Measurements from ENCODE around the gene REV3L. TPM values are rescaled to one million over a fixed set of nuclear protein-coding genes. Genes with fewer than 3 reads are reported as not detected.

Gene REV3L
- total RNA-seq, 1 experiment from 2014 or later = 31.9 TPM

DNA sequence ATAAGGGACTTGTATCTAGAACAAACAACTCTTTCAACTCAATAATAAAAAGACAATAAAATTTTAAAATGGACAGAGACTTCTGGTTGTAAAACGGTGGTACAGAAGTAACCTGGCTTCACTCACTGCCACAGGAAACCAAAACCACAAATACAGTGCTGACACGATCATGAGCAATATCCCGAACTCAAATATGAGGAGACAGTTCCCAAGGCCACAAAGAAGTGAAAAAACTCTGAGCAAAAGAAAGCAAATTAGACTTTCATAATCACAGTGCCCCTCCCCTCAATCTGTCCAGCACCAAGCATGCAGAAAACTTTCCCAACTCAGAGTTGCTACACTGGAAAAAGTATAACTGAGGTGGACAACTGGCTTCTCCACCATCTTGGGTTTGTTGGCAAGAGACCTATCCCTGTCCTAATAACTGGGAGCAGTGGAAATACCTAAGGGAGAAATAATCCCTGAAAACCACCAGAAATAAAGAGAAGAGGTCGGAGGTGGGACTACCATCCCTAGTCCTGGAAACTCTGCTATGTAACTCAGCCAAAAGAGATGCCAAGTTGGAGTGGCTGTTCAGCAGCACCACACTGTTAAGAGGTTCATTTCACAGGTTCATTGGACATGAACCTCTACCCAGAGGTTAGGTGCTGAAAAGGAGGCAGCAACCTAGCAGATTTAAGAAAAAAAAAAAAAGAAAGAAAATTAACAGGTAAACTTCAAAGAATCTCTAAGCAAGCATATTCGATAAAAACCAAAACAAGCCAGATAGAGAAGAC lies 55.5 kb downstream of the REV3L start:
- DNase-seq (ENCODE audit: low read depth) = peak; percentile 97

DNA sequence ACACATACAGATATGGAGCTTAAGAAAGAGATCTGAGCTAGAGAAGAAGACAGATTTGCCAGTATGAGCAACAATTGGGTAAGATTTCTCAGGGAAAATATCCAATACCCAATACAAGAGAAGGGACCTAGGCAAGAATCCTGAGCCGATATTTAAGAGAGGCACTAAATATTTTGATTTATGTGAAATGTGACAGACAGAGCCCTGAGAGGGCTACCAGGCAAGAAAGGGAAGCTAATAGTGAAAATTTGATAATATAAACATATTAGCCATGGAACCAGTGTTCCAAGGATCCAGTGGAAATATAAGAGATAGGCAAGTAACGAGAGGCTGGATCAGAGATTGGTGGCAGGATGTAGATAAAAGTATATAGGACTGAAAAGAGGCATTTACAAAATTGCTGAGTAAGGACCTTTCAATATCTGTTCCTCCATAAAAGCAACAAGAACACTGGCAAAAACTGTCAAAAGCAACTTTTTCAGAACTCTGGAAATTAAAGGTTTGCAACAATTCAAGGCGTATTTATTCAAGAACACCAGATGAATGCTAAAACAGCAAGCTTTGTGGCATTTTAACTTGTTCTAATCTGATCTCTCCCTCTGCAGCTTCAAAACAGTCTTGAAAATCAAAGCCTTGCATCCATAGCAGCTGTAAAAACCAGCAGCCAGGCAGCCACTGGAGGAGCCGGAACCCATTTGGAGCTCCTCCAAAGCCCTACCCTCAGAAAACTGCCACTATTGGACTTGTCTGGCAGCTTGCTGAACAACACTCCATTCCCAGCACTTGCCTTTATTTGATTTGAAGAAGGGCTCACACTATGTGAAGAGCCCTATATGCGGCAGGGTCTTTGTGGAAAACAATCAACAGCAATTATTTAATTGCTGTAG lies 58.8 kb downstream of the REV3L start:
- DNase-seq (ENCODE audit: low read depth) = peak; percentile 84

DNA sequence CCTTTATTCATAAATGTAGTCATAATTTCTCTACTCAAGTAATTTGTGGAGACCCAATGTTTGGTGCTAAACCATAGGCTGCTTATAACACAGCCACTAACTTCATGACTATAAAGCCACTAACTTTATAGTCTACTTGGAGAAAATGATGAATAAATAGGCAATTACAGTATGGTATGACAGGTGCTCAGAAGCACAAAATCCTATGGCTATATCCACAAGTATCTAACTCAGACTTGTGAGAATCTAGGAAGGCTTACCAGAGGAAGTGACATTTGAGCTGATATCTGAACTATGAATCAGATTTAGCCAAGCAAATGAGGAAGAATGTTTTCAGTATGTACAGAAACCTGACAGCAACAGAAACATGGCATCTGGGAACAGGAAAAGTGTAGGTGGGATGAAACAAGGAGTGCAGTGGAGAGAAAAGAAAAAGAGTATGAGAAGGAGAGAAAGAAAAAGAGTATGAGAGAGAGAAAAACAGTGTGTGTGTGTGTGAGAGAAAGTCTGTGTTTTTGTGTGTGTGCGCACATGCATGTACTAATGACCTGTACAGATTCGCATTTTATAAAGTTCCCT lies 59.9 kb downstream of the REV3L start:
- DNase-seq (ENCODE audit: low read depth) = peak; percentile 62

DNA sequence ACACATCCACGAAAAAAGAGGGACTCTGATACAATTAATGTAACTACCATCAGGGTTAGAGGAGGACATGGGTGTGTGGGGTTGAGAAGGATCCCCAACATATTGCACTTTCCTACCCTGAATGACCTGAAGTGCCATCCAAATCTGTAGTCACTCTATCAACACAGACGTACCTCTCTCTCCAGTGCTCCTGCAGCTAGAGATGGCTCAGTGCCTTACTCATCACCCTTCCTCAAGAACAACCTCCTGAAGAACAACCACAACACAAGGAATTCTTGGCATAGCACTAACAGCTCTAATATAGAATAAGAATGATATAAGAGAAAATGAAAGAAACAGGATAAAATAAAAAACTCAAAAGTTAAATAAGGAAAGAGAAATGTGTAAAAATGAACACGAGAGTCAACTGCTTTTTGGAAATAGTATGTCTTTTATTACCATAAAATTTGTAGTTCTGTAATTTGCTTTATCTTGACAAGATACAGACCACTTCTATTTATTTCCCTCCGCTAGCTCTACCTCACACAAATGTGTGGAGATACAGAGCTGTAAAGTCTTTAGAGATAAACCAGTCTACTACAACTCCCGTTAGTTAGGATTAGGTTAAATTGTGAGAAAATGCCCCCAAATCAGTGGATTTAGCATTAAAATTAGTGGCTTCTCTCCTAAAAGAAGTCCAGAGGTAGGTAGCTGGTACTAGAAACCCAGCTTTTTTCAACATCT lies 63.9 kb downstream of the REV3L start:
- DNase-seq (ENCODE audit: low read depth) = peak; percentile 68

DNA sequence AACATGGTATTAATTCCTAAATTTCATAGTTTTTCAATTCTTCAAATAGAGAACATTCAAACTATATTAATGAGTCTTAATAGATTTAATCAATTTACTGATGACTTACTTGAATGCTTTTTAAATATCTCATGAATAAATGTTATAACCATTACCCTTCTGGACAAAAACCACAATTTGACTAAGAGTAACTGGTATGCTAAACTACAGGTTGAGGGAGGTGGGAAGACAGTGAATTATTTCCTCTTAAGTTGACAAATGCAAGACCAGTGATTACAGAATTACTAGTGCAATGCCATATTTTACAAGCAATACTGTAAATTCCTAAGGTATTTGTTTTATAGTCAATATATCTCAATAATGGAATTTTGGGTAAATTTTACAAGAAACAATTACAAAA lies 65.1 kb downstream of the REV3L start:
- DNase-seq (ENCODE audit: low read depth) = peak; percentile 23

DNA sequence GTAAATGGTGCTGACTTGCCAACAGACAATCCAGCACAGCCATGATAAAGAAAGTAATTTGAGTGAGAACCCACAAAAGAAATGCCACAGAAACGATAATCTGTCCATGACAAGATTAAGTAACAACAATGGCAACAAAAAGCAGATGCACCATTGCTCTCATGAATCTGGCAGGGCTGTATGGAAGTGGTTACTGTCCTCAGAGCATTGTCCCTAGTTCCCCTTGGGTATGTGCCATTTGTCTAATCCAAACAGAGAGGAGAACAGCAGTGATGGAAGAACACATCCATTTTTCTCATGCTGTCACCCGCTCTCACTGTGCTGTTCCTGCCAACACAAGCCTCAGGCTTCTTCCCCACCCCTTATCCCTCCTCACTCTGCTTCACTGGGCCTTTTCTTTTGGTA lies 65.8 kb downstream of the REV3L start:
- peak; percentile 64 for DNase-seq (ENCODE audit: low read depth)

DNA sequence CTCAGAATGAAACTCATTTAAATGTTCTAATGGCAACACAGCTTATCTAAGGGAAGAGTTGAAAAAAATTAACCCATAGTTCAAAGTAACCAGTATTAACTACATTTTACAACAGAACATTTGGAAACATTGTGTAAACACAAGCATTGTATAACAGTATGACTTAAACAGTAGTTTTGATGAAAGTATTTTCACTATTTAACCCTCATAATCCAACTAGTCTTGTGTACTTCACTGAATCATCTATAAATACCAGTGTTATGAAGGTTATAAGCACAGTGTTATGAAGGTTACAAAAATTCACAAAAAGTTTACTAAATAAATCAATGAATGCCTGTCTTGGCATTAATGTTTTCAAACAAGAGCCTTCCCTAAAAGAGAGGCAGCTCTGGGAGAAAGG lies 66.5 kb downstream of the REV3L start:
- DNase-seq (ENCODE audit: low read depth) = no peak

DNA sequence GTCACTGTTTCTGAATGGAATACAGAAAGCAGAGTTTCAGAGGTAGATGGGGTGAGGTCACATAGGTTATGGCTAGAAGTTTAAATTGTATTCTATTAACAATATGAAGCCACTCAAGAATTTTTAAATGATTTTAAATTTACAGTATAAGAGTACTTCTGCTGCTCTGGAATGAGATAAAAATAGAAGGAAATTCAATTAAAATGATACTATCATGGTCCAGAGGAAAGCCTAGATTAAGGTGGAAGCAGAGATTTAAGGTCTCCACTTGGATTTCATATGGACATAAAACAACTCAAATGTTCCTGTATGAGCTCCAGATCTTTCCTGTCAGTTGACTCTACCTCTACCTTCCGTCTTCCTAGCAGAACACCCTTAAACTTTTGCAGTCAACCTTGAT lies 68.6 kb downstream of the REV3L start:
- no peak for DNase-seq (ENCODE audit: low read depth)

DNA sequence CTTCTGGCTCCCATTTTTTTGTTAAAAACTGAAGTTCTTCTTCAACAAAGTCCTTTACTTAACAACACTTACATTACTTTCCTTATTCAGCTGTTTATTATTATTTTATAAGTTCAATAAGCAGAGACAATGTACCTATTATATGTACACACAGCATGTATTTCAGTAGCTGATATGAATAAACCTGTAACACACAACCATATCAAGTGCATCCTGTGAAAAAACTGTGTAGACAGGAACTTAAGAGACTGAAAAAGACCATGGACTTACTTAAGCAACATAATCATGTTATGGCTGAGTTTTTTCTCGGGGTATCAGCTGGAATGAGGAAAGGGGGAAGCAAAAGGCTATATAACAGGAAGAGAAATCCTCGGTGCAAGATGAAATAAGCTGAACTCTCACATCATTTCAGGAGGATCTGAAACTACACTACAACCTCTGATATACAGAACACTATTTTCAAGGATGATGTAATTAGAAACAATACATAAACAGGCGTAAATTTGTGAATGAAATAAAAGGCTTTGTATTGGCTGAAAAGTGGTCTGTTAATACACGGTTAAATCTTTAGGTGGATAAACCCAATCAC lies 70.9 kb downstream of the REV3L start:
- DNase-seq (ENCODE audit: low read depth) = no peak

DNA sequence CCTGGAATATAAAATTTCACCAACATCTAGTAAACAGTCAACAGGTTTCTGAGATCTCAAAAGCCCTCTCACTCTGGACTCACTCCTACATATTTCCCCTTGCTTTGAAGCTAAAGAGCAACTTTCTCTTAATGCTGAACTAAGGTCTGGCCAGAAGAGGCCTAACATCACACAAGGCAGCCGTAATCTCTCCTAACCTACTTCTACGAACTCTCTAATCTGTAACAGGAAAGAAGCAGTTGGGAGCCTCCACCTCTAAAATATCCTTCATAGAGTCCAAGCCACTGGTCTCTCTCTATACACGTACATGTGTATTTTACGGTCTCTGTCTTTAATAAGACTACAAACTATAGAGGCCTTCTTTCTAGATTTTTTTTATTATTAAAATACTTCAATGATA lies 72.0 kb downstream of the REV3L start:
- DNase-seq (ENCODE audit: low read depth) = no peak

DNA sequence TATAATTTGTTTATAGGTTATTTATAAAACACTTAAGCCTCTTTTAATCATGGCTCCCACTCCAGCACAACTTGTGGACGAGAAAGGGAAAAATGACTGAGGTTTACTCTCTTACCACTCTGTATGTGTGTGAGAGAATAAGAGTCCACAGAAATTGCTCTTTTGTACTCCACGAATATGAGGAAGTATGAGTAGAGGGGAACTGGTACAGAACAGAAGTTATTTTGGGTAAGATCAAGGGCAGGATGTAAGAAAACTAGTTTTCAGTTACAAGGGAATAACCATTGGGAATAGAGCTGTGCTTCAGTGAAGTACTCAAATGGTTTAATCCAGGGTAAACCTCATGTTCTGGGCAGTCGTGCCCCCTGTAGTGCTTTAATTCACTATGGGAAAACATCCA lies 72.6 kb downstream of the REV3L start:
- DNase-seq (ENCODE audit: low read depth) = no peak

DNA sequence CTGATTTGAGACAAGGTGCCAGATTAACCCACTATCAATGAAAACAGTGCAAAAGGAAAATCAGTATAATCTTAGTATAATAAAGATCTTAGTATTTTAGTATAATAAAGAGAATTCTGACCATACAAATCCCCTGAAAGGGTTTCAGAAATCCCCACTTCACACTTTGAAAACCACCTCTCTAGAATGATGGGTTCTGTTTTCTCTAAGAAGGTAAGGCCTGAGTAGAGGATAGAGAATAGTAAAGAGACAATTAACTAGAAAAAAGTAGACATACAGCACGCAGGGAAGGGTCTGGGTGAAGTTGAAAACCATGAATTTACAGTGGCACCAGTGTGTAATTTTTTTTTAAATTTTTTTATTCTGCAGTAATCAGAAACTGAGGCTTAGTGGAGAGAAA lies 73.6 kb downstream of the REV3L start:
- DNase-seq (ENCODE audit: low read depth) = no peak

DNA sequence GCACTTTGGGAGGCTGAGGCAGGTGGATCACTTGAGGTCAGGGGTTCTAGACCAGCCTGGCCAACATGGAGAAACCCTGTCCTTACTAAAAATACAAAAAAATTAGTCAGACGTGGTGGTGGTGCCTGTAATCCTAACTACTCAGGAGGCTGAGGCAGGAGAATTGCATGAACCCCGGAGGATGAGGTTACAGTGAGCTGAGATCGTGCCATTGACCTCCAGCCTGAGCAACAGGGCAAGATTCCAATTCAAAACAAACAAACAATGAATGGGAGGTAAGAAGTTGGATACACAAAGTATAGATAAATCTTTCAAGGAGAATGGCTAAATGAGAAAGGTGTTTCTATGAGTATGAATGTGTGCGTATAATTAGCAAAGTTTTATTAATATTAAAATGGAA lies 75.3 kb downstream of the REV3L start:
- no peak for DNase-seq (ENCODE audit: low read depth)

DNA sequence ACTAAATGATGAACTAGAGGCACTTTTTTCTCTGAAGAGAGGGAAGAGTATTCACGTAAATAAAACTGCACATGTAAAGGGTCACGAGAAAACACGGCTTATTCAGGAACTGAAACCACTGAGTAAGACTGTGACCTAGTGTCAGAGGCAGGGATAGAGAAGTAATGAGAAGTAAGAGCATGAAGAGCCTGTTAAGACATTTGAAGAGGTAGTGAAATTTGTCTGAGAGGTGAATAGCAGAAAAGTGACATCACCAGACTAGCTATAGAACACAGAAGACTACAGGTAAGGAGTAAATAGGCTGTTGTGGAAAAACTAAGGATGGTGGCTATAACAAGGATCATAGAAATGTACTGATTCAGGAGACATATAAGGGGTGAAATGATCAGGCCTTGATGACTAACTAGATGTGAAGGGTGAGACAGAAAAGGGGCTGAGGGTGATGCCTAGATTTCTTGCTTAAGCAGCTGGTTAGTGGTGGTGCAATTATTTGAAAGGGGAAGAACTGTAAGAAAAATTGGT lies 76.8 kb downstream of the REV3L start:
- peak; percentile 19 for DNase-seq (ENCODE audit: low read depth)

DNA sequence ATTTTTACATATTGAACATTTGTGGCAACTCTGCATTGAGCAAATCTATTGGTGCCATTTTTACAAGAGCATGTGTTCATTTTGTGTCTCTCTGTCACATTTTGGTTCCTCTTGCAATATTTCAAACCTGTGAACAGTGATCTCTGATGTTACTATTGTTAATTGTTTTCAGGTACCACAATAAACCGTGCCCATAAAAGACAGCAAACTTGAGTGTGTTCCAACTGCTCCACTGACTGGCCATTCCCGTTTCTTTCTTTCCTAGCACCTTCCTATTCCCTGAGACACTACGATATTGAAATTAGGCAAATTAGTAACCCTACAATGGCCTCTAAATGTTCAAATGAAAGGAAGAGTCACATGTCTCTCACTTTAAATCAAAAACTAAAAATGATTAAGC lies 79.6 kb downstream of the REV3L start:
- DNase-seq (ENCODE audit: low read depth) = no peak

DNA sequence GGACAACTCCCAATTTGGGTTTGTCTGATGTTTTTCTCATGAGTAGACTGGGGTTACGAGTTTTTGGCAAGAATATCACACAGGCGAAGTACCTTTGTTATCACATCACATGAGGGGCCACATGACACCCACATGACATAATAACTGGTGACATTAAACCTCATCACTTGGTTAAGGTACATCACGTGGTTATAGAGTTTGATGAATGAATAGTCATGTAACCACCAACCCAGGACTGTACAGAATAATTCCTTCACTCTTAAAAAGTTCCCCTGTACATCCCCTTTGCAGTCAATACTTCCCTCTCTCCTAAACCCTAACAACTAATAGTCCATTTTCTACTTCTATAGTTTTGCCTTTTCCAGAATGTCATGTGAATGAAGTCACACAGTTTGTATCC lies 83.4 kb downstream of the REV3L start:
- DNase-seq (ENCODE audit: low read depth) = no peak

DNA sequence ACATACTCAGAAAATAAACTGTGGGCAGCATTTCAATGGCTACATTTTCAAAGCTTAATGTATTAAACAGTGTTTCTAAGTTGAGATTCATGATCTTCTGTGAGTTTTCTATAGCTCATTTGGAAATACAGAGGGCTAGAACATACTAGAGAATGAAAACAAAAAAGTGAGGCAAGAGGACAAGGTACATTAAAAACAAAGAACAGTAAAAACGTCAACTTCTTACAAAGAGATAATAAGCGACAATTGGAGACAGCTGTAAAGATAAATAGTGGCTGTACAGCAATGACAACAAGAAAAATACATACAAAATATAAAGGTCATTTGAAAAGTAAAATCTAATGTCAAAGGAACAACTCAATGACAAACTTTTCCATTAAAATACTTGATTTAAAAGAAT lies 94.3 kb downstream of the REV3L start:
- no peak for DNase-seq (ENCODE audit: low read depth)

DNA sequence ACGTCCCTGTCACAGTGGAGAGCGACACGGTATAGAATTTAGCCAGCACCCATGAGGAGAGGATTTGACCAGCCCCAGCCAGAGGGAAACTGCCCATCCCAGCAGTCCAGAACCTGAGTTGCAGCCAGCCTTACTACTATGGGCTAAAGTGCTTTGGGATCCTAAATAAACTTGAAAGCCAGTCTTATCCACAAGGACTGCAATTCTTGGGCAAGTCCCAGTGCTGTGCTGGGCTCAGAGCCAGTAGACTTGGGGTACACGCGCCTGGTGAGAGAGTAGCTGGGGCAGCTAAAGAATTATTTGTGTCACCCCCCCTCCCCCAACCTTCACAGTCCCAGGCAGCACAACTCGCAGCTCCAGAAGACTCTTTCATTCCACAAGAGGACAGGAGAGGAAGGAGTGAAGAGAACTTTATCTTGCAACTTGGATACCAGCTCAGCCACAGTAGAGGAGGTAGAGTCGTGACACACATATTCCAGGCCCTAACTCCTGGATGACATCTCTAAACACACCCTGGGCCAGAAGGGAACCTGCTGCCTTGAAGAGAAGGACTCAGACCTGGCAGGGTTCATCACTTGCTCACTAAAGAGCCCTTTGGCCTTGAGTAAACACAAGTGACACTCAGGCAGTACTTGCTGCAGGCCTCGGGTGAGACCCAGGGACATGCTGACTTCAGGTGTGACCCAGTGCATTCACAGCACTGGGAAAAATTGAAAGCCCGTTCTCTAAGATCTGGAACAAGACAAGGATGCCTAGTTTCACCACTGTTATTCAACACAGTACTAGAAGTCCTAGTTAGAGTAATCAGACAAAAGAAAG lies 100.3 kb downstream of the REV3L start:
- DNase-seq (ENCODE audit: low read depth) = no peak

DNA sequence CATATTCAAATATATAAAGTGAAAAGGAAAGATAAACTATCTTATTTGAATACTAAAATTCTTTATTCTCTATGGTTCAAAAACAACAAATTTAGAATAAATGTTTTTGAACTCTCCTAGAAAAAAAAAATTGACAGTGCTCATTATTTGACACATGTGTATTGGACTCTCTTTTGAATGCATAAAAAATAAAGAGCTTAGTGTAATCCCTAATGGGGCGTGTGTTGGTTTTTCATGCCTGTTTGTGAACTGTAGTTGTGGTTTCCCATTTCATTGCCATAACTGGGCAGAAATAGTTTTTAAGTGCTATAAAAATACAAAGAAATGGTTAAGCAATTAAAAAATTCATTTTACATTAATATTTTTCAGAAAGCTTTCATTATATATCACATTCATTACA lies 101.3 kb downstream of the REV3L start:
- DNase-seq (ENCODE audit: low read depth) = no peak

DNA sequence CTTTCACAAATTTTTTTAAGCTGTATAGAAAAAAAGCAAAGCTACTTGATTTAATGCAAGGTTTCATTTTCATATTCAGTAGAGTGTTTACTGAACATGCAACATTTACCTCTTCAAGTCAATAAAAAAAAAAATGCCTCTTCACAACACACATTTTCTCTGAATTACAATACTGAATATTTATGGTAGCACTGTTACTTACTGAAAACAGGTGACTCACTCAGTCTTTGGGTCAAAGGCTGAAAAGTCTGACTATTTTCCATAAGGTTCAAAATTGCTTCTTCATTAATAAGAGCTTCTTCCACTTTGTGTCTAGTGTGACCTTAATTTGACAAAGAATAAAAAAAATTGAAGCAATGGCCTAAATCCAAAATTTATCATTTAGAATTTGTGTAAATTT lies 101.9 kb downstream of the REV3L start:
- DNase-seq (ENCODE audit: low read depth) = peak; percentile 4

All from LHCN-M2 (cell line).